Colonic mucosa (tissue), 4 donors: ENCODE data around the gene SLC13A2. TPM values are rescaled to one million over a fixed set of nuclear protein-coding genes. Genes with fewer than 3 reads are reported as not detected.
"Not testable (repeated sequence)": the region's sequence is repeated elsewhere in the genome, so short reads cannot be mapped to it uniquely, and the experiment has no call there.

Source experiments
- DNase-seq: peaks from one replicate; pipeline ENCODE4 v3.0.0-alpha.2; 2020
- H3K27ac ChIP-seq: fragments of 200-600 bp; one replicate; pipeline ENCODE4 v1.8.0; 2021
- H3K27me3 ChIP-seq: fragments of 200-600 bp; one replicate; pipeline ENCODE4 v1.8.0; 2021
- H3K36me3 ChIP-seq: fragments of 200-600 bp; one replicate; pipeline ENCODE4 v1.8.0; 2021
- H3K4me1 ChIP-seq: fragments of 200-600 bp; one replicate; pipeline ENCODE4 v1.8.0; 2021; ENCODE audit warnings: mild to moderate bottlenecking
- H3K4me3 ChIP-seq: fragments of 200-600 bp; one replicate; pipeline ENCODE4 v1.8.0; 2021
- H3K9ac ChIP-seq, 2 donors: one replicate each; pipeline ENCODE4 v1.7.0; 2013; ENCODE audit warnings: control low read depth in 2 of 2, low read depth in 2 of 2, low read length in 2 of 2
- H3K9me3 ChIP-seq: fragments of 200-600 bp; one replicate; pipeline ENCODE4 v1.8.0; 2021
- intact Hi-C: fragments of 100-400 bp; cut with DNase I; formaldehyde crosslinking; loops from one replicate; pipeline ENCODE4 v1.14.1; 2022
- total RNA-seq, 2 donors: library from RNA; stranded (reverse); fragmentation: NEBNext Ultra II Directional in 1 of 2; extraction: Animal tissue kit (Norgen Biotek cat#: 25700) in 1 of 2; gene quantifications; one replicate each; pipeline ENCODE4 v1.2.1, GENCODE V29; 2021
- TF ChIP-seq, protein P1 (sequence below): fragments of 200-600 bp; IDR thresholded peaks from one replicate; pipeline ENCODE4 v1.8.0; 2022; ENCODE audit warnings: antibody characterized with exemption, mild to moderate bottlenecking
- donor health status: healthy.
- donor health status: DM: no; HTN: no; CAD: no.
- donor health status: DM: no; HTN: no; CAD: no.

The SLC13A2 gene
- total RNA-seq, 2 donors from 2014 or later = 24.7 to 40.5 TPM

DNA sequence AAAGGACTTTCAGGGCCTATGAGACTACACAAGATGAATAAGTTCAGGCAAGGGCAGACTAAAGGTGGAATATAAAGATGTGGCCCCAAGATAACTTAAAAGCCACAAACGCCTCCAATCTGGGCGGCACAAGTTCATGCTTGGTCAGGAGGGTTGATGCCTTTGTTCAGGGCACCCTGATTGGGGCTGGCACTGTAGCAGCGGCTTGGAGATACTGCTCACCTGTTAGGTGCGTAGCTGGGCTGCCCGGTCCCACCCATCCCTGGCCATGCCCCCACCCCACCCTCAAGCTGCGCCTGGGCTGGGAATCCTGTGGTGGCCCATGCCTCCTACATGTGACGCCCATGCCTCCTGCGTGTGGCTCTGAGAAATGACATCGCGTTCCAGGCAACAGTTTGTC lies 12.5 kb upstream of the SLC13A2 start:
- intact Hi-C loops = no loop called here
- H3K36me3 ChIP-seq = no peaks in the 10 kb centered on the region
- TF ChIP-seq, protein P1, sequence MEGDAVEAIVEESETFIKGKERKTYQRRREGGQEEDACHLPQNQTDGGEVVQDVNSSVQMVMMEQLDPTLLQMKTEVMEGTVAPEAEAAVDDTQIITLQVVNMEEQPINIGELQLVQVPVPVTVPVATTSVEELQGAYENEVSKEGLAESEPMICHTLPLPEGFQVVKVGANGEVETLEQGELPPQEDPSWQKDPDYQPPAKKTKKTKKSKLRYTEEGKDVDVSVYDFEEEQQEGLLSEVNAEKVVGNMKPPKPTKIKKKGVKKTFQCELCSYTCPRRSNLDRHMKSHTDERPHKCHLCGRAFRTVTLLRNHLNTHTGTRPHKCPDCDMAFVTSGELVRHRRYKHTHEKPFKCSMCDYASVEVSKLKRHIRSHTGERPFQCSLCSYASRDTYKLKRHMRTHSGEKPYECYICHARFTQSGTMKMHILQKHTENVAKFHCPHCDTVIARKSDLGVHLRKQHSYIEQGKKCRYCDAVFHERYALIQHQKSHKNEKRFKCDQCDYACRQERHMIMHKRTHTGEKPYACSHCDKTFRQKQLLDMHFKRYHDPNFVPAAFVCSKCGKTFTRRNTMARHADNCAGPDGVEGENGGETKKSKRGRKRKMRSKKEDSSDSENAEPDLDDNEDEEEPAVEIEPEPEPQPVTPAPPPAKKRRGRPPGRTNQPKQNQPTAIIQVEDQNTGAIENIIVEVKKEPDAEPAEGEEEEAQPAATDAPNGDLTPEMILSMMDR = no peak
- no peaks in the 10 kb centered on the region for H3K4me1 ChIP-seq
- H3K27me3 ChIP-seq = no peaks in the 10 kb centered on the region
- no peaks in the 10 kb centered on the region for H3K9me3 ChIP-seq
- H3K27ac ChIP-seq = no peak overlapping the region
- H3K9ac ChIP-seq = no peak overlapping the region
- no peak for DNase-seq
- no peak overlapping the region for H3K4me3 ChIP-seq

DNA sequence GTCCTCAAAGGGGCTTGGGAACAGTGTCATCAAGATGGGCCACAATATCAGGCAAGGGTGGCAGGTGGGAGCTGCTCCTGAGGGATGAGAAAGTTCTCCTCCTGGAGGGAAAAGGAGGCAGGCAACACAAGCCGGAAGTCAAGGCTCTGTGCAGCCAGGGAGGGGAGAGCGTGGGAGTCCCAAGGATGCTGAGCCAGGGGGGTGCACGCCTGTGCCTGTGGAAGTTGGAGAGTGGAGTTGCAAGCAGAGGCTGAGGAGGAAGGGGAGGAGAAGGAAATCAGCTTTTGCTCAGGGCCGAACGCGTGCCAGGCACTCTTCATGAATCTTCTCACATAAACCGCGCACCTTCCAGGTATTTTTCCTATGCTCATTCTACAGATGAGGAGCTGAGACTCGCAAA lies 7.4 kb upstream of the SLC13A2 start:
- H3K27me3 ChIP-seq = no peaks in the 10 kb centered on the region
- no peak overlapping the region for H3K27ac ChIP-seq
- no peak for DNase-seq
- H3K9me3 ChIP-seq = no peaks in the 10 kb centered on the region
- TF ChIP-seq, protein P1 = no peak
- H3K4me1 ChIP-seq = no peaks in the 10 kb centered on the region
- no peaks in the 10 kb centered on the region for H3K36me3 ChIP-seq
- intact Hi-C loops = no loop called here
- no peak overlapping the region for H3K9ac ChIP-seq
- no peak overlapping the region for H3K4me3 ChIP-seq

DNA sequence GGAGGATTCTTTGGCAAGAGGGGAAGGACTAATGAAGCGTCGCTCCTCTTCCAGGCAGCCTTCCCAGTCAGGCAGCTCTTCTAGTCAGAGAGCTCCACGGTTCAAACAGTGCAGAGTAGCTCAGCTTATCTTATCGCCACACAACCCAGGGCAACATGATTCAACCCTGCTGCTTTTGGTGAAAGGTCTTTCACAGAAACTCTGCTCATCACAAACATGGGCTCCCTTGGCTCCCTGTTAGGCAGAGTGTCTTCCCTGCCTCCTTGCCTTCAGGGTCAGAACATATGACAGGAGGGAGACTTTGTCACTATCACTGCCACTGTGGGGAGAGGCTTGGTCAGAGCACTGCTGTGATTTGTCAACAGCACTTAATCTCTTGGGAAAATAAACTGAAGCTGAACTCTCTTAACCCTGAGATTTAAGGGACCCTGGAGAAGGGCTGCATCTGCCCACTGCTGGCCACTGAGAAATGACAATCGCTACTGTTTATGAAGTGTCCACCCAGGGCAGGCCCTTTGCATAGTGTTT lies 6.9 kb upstream of the SLC13A2 start:
- intact Hi-C loops = no loop called here
- no peaks in the 10 kb centered on the region for H3K27me3 ChIP-seq
- H3K36me3 ChIP-seq = no peaks in the 10 kb centered on the region
- H3K27ac ChIP-seq = no peak overlapping the region
- no peak for DNase-seq
- H3K4me3 ChIP-seq = no peak overlapping the region
- no peaks in the 10 kb centered on the region for H3K4me1 ChIP-seq
- H3K9me3 ChIP-seq = no peaks in the 10 kb centered on the region
- H3K9ac ChIP-seq = no peak overlapping the region
- TF ChIP-seq, protein P1 = no peak

DNA sequence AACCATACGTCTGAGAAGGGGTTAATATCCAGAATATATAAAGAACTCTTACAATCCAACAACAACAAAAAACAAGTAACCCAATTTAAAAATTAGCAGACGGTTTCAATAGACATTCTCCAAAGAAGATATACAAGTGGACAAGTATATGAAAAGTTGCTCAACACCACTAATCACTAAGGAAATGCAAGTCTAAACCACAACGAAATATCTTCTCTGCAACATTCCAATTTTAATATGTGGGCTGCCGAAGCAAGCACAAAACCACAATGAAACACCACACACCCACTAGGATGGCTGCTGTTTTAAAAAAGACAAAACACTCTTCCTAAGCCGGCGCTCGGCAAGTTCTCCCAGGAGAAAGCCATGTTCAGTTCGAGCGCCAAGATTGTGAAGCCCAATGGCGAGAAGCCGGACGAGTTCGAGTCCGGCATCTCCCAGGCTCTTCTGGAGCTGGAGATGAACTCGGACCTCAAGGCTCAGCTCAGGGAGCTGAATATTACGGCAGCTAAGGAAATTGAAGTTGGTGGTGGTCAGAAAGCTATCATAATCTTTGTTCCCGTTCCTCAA lies 5.9 kb upstream of the SLC13A2 start:
- no peak overlapping the region for H3K4me3 ChIP-seq
- H3K27ac ChIP-seq = no peak overlapping the region
- no peak overlapping the region for H3K9ac ChIP-seq
- H3K36me3 ChIP-seq = no peaks in the 10 kb centered on the region
- intact Hi-C loops = no loop called here
- H3K9me3 ChIP-seq = no peaks in the 10 kb centered on the region
- no peaks in the 10 kb centered on the region for H3K4me1 ChIP-seq
- H3K27me3 ChIP-seq = no peaks in the 10 kb centered on the region
- DNase-seq = no peak
- TF ChIP-seq, protein P1 = no peak

DNA sequence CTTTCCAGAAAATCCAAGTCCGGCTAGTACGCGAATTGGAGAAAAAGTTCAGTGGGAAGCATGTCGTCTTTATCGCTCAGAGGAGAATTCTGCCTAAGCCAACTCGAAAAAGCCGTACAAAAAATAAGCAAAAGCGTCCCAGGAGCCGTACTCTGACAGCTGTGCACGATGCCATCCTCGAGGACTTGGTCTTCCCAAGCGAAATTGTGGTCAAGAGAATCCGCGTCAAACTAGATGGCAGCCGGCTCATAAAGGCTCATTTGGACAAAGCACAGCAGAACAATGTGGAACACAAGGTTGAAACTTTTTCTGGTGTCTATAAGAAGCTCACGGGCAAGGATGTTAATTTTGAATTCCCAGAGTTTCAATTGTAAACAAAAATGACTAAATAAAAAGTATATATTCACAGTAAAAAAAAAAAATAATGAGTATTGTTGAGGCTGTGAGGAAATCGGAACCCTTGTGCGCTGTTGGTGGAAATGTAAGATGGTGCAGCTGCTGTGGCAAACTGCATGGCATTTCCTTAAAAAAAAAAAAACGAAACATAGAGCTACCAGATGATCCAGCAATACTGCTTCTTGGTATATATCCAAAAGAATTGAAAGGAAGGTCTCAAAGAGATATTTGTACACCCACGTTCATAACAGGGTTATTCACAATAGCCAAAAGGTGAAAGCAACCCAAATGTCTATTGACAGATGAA lies 5.3 kb upstream of the SLC13A2 start:
- H3K27ac ChIP-seq, DNase-seq, intact Hi-C loops: not testable (repeated sequence)

DNA sequence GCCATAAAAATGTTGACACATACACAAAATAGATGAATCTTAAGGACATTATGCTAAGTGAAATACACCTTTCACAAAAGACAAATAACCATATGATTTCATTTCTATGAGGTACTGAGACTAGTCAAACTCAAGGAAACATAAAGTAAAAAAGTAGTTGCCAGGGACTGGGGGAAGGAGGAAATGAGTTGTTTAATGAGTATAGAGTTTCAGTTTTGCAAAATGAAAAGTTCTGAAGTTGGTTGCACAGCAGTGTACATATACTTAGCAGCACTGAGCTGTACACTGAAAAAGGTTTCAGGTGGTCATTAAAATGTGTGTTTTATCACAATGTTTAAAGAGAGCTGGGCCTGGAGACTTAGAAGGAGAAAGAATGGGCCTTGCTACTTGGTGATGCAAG lies 4.7 kb upstream of the SLC13A2 start:
- Histone ChIP-seq H3K4me1 (no peaks in the 10 kb centered on the region), H3K27ac (no peak overlapping the region), H3K36me3 (no peaks in the 10 kb centered on the region), H3K9me3 (no peaks in the 10 kb centered on the region), H3K9ac (no peak overlapping the region), H3K4me3 (no peak overlapping the region), H3K27me3 (no peaks in the 10 kb centered on the region)
- TF ChIP-seq, protein P1 = no peak
- intact Hi-C loops = no loop called here
- DNase-seq = no peak

More for the DNA sequence above, 5.3 kb upstream of the SLC13A2 start:
- not testable (repeated sequence) for H3K4me1 ChIP-seq, H3K27me3 ChIP-seq, H3K4me3 ChIP-seq, H3K36me3 ChIP-seq, H3K9me3 ChIP-seq, H3K9ac ChIP-seq
